ENCODE measurements around the gene GALNT8. TPM values are rescaled to one million over a fixed set of nuclear protein-coding genes. Genes with fewer than 3 reads are reported as not detected.
A peak's percentile ranks its signal among the peaks of the same experiment; 100 is the strongest.
"Not testable (repeated sequence)": the region's sequence is repeated elsewhere in the genome, so short reads cannot be mapped to it uniquely, and the experiment has no call there.

GALNT8 gene
- total RNA-seq, 1 experiment from 2014 or later, result not detected

DNA sequence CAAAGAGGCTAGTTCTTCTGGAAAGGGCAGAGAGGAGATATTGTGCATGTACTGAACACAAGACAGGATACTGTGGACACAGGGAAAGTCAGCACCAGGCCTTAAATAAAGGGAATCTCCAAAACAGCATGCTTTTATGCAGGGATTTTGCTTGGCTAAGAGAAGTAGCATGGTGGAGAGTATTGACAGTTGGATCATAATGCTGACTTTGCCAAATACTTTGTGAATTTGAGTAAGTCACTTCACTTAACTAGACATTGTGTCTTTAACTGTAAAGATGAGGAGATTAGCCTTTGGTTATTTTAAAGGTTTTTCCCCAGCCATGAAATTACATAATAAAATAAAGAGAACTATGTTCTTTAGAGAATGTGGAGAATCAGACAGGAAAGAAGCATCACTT lies 24.5 kb downstream of the GALNT8 start:
- DNase-seq (ENCODE audit: low read depth), result no peak

DNA sequence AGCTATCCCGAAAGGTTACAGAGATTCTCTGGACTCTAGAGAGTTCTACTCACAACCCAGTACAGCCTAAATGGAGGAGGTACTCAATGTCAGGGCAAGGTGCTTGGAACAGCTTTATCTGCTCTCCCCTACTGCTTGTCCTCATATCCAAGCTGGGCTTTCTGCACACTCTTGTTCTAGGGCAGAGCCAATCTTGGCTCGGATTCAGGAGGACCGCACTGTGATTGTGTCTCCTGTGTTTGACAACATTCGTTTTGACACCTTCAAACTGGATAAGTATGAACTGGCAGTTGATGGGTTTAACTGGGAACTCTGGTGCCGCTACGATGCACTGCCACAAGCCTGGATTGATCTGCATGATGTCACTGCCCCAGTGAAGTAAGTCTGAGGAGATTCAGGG lies 25.0 kb downstream of the GALNT8 start:
- DNase-seq (ENCODE audit: low read depth), result no peak

DNA sequence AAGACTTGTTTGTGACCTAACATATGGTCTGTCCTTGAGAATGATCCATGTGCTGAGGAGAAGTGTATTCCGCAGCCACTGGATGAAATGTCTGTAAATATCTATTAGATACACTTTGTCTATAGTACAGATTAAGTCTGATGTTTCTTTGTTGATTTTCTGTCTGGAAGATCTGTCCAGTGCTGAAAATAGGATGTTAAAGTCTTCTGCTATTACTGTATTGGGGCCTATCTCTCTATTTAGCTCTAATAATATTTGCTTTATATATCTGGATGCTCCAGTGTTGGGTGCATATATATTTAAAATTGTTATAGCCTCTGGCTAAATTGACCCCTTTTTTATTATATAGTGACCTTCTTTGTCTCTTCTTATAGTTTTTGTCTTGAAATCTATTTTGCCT lies 31.5 kb downstream of the GALNT8 start:
- DNase-seq (ENCODE audit: low read depth), result not testable (repeated sequence)

DNA sequence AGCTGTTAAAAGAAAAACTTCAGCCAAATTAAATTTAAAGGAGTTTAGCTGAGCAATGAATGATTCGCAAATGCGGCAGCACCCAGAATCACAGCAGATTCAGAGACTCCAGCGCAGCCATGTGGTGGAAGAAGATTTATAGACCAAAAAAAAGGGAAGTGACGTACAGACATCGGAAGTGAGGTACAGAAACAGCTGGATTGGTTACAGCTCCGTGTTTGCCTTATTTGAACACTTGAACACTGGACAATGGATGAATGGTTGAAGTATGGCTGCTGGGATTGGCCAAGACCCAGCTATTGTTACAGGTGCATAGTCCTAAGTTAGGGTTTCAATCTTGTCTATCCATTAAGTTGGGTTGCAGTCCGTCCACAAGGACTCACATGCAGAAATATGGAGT lies 42.6 kb downstream of the GALNT8 start:
- DNase-seq (ENCODE audit: low read depth), result no peak

GRCh38 chr12:4763549-4763948 lies 43.3 kb downstream of the GALNT8 start:
- DNase-seq (ENCODE audit: low read depth), result peak; percentile 21

GRCh38 chr12:4766445-4766844 lies 46.2 kb downstream of the GALNT8 start:
- DNase-seq (ENCODE audit: low read depth), result no peak

DNA sequence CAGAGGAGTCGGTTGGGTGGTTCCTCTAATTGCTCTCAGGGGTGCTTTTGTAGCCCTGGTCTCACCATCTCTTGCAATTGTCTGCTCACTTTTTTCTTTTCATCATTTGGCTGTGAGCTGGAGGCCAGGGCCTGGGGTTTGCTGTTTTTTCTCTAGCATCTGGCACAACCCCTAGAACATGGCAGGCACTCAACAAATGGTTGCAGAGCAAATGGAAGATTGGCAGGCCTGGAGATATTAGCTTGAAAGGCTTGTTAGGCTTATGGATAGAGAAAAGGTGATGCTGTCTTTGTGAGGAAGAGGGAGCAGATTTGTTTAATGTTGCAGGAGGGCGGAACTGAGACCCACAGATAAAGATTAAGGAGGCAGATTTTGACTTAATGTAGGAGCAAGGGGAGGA lies 47.0 kb downstream of the GALNT8 start:
- DNase-seq (ENCODE audit: low read depth), result no peak

DNA sequence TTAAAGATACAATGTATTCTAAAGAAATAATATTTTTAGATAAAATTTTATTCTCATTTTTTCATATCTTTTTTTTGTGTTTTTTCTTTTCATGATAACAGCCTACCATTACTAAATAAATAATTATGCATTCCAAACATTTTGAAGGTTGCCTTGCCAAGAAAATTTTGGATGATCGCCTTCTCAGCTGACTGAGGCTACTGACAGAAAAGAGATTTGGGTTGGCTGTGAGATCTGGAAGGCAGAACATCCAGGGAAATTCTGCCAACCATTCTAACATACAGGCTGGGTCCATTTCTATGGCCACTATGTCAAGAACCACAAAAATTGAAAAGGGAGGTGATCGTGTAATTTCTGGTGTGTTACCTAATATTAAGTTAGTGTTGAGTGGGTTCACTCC lies 48.1 kb downstream of the GALNT8 start:
- no peak for DNase-seq (ENCODE audit: low read depth)

GRCh38 chr12:4769073-4769472 lies 48.9 kb downstream of the GALNT8 start:
- no peak for DNase-seq (ENCODE audit: low read depth)

DNA sequence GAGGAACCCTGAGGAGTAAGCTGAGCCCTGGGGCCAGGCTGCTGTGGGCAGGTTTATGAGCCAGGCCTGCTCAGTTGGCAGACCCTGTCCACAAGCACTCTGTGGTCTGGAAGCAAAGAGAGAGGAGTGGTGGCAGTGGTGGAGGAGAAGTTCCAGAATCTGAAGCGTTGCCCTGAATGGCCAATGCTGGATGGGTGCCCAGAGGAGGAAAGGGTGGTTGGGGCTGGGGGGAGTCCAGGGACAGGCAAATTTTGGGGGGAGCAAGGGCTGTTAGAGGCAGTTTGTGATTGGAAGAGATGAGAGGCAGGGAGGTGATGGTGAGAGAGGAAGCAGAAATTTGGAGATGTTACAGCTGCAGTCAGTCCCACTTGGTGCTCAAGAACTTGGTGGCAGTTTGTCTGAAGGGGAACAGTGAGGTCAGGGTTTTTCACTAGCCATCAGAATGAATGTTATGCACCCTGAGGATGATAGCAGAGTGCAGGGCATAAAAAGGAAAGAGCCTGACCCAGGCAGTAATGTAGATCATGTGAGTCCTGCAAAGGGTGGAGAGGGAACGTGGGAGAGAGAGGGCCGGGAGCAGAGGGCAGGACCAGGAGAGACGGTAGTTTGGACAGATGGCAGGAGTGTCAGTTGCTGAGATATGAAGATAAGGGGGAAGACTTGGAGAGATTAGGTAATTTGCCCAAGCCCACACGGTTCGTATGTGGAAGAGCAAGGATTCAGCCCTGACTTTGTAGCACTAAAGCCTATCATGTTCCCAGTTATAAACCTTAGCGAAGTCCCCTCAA lies 51.2 kb downstream of the GALNT8 start:
- no peak for DNase-seq (ENCODE audit: low read depth)

GRCh38 chr12:4771960-4772566 lies 51.9 kb downstream of the GALNT8 start:
- DNase-seq (ENCODE audit: low read depth), result no peak

DNA sequence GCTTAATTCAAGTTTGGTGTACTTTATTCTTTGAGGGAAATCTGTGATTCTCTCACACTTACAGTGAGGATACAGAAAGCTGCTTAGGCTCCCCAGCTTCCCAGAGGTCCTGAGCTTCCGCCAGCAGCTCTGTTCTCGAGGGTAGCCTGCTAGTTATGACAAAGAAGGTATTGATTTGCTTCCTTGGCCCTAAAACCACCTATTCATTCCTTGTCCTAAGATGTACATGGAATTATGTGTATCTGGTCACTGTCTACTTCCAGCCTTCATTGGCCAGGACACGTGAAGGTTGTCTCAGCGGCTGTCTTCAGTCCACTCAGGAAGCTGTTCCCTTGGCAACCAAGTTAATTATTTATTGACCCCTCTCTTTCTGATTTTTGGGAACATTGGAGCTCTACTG lies 55.7 kb downstream of the GALNT8 start:
- no peak for DNase-seq (ENCODE audit: low read depth)

DNA sequence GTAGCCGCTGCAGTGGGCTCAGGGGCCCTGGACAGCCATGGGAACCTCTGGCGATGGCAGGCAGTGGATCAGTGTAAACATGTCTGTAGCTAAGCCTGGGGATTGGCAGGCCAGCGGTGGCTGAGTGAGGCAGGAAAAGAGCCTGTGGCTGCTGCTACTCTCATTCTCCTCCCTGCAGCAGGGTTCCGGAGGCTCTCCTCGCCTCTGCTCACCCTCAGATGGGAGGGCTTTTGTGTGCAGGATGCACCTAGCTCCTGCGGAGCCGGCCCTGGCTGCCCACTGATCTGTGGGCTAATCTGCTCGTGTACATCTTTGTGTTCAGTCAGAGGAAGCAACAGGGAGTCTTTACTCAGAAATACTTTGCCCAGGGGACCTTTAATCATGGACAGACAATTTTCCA lies 59.5 kb downstream of the GALNT8 start:
- no peak for DNase-seq (ENCODE audit: low read depth)

GRCh38 chr12:4780641-4781611 lies 60.7 kb downstream of the GALNT8 start:
- no peak for DNase-seq (ENCODE audit: low read depth)

DNA sequence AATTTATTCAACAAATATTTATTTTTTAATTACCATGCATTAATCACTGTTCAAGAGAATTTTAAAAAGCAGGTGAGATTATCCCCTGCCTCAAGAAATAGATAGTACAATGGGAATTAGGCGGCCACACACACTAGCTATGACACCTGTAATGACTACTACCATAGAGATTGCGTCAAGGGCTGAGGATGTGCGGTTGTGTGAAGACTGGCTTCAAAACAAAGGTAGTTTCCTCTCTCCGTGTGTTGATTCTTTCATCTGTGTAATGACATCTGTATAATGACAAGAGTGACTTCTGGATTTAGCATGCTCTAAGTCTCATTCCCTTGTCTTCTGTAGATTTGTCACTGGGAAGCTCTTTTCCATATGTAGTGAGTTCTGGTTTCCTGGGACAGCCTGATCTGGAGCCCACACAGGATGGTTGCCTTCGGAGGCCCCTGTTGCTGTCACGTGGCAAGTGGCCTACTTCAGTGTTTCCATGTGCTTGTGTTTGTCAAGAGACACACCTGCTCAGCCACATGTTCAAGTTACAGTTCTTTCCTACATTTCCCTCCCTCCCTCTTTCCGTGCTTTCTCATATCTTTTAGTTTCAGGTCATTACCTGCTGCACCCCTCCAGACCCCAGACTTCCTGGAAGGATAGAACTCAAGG lies 64.3 kb downstream of the GALNT8 start:
- DNase-seq (ENCODE audit: low read depth), result no peak

- no peak for DNase-seq (ENCODE audit: low read depth)
These were observed 66.6 kb downstream of the GALNT8 start for GRCh38 chr12:4786795-4787194.

DNA sequence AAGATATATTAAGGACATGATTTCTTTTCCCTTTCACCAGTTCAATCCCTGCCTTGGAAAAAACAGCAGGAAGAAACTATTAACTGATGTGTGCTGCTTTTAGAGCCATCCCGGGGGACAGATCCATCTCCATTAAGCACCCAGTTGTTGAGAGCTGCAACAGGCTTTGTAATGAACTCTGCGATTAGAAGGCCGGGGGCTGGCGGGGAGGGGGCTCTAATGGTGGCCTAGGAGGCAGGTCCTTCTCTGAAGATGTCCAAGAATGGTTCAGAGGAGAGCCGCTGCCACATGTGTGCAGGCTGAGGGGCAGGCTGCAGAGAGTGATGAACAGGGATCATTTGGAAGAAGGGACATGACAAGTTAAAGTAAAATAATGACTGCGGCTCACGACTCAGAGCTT lies 67.8 kb downstream of the GALNT8 start:
- DNase-seq (ENCODE audit: low read depth), result no peak

- no peak for DNase-seq (ENCODE audit: low read depth)
These were observed 69.6 kb downstream of the GALNT8 start for GRCh38 chr12:4789776-4790175.

DNA sequence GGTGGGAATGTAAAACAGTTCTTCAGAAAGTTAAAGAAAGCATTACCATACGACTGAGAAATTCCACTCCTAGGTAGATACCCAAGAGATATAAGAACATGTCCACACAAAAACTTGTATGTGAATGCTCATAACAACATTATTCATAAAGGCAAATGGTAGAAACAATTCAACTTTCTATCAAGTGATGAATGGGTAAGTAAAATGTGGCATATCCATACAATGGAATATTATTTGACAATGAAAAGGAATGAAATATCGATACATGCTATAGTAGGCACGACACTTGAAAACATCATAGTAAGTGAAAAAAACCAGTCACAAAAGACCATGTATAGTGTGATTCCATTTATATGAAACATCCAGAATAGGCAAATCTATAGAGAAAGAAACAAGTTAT lies 71.3 kb downstream of the GALNT8 start:
- no peak for DNase-seq (ENCODE audit: low read depth)

DNA sequence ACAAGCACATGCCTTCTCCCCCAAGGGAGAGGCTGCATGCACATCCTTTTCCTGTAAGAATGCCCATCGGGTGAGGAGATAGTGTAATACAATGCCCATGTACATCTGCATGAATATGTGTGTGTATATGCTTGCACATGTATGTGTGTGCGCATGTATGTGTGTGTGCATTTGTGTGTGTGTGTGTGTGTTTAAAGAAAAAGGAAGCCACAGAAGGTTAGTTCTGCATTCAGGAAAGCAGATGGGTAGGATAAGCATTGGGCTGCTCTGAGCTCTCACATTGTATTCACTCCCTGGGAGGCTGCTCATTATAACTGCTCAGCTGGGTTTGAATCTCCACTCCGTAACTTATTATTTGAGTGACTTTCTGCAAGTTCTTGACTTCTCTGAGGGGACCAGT lies 74.3 kb downstream of the GALNT8 start:
- DNase-seq (ENCODE audit: low read depth), result no peak

DNA sequence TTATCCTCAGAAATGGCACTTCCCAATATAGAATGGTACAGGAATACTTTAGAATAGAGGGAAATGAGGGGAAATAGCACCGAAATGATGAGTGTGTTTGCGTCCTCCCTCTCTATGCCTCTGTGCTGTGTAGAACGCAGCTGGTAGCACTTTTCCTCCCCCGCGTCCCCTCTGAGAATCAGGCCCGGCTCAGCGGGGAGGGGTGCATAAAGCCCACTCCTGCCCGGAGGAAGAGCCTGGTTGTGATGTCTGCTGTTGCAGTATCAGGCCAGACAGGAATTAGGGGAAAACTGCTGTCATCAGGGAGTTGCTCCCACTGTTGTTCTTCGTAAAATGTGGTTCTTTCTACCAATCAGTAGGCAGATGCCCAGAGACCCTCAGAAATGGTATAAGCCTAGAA lies 76.0 kb downstream of the GALNT8 start:
- no peak for DNase-seq (ENCODE audit: low read depth)

All from LHCN-M2 (cell line).